GM18511 (cell line): ENCODE data around the gene RARRES2.
"Not testable (repeated sequence)": the region's sequence is repeated elsewhere in the genome, so short reads cannot be mapped to it uniquely, and the experiment has no call there.

Experiments used
- ATAC-seq: cut with Tn5 transposase; IDR thresholded peaks from one replicate; pipeline ENCODE4 v1.9.1; 2021; ENCODE audit warnings: mild to moderate bottlenecking, moderate library complexity; ENCODE audit not compliant: unreplicated experiment

The RARRES2 gene

GRCh38 chr7:150297978-150298377 lies 43.5 kb downstream of the RARRES2 start:
- not testable (repeated sequence) for ATAC-seq

GRCh38 chr7:150296802-150297201 lies 44.6 kb downstream of the RARRES2 start:
- ATAC-seq: not testable (repeated sequence)

- not testable (repeated sequence) for ATAC-seq
Observed at GRCh38 chr7:150295614-150296013, 45.8 kb downstream of the RARRES2 start.

- ATAC-seq: not testable (repeated sequence)
Observed at GRCh38 chr7:150295027-150295426, 46.4 kb downstream of the RARRES2 start.

GRCh38 chr7:150290317-150290716 lies 51.1 kb downstream of the RARRES2 start:
- ATAC-seq: not testable (repeated sequence)

GRCh38 chr7:150288816-150289215 lies 52.6 kb downstream of the RARRES2 start:
- ATAC-seq: not testable (repeated sequence)
